Loucy (cell line): ENCODE measurements around the gene ZNF277.

ENCODE experiments used
- CTCF ChIP-seq: fragments of 200-600 bp; sonication (generic); conservative IDR thresholded peaks from 2 replicates; pipeline ENCODE4 v1.5.1; 2014; ENCODE audit warnings: mild to moderate bottlenecking, antibody characterized with exemption, low read length
- EZH2phosphoT487 ChIP-seq: fragments of 200-600 bp; IDR thresholded peaks from 2 replicates; pipeline ENCODE4 v1.6.1; 2018; ENCODE audit warnings: antibody characterized with exemption, mild to moderate bottlenecking, moderate library complexity, borderline replicate concordance

- TF ChIP-seq CTCF (no peak), EZH2phosphoT487 (no peak)
Observed at GRCh38 chr7:112188257-112188656, 18.2 kb upstream of the ZNF277 start.
